ENCODE measurements around the gene ATF2. TPM values are rescaled to one million over a fixed set of nuclear protein-coding genes. Genes with fewer than 3 reads are reported as not detected.

ATF2 gene
- total and polyA plus RNA-seq, 9 of the 15 experiments (the other 6 are each of a cell fraction or from before 2014, with no cell fraction given) = 24.2 to 111 (median 45.9) TPM

DNA sequence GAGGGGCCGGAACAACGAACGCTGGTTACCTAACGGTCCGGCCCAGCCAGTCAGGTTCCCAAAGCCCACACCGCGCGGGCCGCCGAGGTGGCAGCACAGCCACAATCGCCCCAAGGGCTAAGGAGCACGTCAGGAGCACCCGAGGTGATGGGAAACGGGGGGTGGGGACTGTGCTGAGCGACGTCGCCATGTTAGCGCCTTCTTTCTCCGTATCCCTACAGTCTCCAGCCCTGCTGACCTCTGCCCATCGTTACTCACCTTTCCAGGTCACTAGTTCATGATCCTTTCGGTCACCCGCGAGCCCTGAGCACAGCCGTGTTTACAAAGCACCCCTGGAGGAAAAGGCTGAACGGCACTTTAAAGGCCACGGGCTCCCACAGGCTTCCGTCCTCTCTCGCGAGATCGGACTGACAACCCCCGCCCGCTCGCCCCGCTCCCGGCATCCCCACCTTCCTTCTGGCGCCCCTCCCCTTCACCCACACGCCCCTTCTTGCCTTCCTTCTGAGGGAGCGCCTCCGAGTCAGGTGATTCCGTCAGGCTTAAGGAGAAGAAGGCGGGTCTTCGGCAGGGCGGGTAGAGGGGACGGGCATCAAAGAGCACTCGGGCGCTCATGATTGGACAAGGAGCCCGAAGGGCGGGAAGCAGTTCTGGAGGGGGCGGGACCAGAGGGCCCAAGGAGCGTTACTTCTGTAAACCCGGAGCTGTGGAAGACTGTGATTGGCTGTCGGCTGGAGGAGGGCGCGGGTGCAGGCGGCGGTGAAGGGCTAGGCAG, at the start of gene ATF2 (continued):
- TF ChIP-seq PHF8 (IDR thresholded peaks at IDR 0.05; ENCODE audit: borderline replicate concordance, low read length) = peak; percentile 97; the same call in 1 of the 2 replicates
- no peak for TF ChIP-seq ZNF699 (CRISPR knock-in tag; IDR thresholded peaks at IDR 0.05; ENCODE audit: insufficient replicate concordance)
- no peak for TF ChIP-seq GATAD2B (IDR thresholded peaks at IDR 0.05; ENCODE audit: borderline replicate concordance)
- no peak for TF ChIP-seq HDAC8 (tag; IDR thresholded peaks at IDR 0.05)
- TF ChIP-seq, protein P1, sequence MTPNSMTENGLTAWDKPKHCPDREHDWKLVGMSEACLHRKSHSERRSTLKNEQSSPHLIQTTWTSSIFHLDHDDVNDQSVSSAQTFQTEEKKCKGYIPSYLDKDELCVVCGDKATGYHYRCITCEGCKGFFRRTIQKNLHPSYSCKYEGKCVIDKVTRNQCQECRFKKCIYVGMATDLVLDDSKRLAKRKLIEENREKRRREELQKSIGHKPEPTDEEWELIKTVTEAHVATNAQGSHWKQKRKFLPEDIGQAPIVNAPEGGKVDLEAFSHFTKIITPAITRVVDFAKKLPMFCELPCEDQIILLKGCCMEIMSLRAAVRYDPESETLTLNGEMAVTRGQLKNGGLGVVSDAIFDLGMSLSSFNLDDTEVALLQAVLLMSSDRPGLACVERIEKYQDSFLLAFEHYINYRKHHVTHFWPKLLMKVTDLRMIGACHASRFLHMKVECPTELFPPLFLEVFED (CRISPR knock-in tag; conservative IDR thresholded peaks at IDR 0.05) = peak; percentile 75; the same call in 1 of the 2 replicates
- TF ChIP-seq TAF1 (IDR thresholded peaks at IDR 0.05; ENCODE audit: control insufficient read depth, extremely low read depth, insufficient read depth, low read length, severe bottlenecking) = peak; percentile 69
- peak; percentile 91 to 92; a peak in 3 of 4 replicates for TF ChIP-seq SIN3A (IDR thresholded peaks at IDR 0.05; ENCODE audit: borderline replicate concordance in 2 of 2, control insufficient read depth in 1 of 2, low read depth in 2 of 2, low read length in 2 of 2)
- TF ChIP-seq U2AF1 (optimal IDR thresholded peaks at IDR 0.05; ENCODE audit: low read depth, low read length) = no peak
- TF ChIP-seq, protein P2, sequence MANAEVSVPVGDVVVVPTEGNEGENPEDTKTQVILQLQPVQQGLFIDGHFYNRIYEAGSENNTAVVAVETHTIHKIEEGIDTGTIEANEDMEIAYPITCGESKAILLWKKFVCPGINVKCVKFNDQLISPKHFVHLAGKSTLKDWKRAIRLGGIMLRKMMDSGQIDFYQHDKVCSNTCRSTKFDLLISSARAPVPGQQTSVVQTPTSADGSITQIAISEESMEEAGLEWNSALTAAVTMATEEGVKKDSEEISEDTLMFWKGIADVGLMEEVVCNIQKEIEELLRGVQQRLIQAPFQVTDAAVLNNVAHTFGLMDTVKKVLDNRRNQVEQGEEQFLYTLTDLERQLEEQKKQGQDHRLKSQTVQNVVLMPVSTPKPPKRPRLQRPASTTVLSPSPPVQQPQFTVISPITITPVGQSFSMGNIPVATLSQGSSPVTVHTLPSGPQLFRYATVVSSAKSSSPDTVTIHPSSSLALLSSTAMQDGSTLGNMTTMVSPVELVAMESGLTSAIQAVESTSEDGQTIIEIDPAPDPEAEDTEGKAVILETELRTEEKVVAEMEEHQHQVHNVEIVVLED (CRISPR knock-in tag; IDR thresholded peaks at IDR 0.05) = no peak
- peak; percentile 62 to 90; a peak in 2 of 4 replicates for TF ChIP-seq ARNT (IDR thresholded peaks at IDR 0.05)
- TF ChIP-seq MXI1 (IDR thresholded peaks at IDR 0.05; ENCODE audit: low read depth, low read length) = no peak; the same call in 1 of the 2 replicates
- 0 out of 2 replicates have a peak, but pooled peaks have one; percentile 26 for TF ChIP-seq NR2C2 (CRISPR knock-in tag; IDR thresholded peaks at IDR 0.05)
- TF ChIP-seq NR2C2 (tag; IDR thresholded peaks at IDR 0.05) = peak; percentile 89
- no peak for TF ChIP-seq ZNF354B (CRISPR knock-in tag; IDR thresholded peaks at IDR 0.05)
- TF ChIP-seq, protein P3, sequence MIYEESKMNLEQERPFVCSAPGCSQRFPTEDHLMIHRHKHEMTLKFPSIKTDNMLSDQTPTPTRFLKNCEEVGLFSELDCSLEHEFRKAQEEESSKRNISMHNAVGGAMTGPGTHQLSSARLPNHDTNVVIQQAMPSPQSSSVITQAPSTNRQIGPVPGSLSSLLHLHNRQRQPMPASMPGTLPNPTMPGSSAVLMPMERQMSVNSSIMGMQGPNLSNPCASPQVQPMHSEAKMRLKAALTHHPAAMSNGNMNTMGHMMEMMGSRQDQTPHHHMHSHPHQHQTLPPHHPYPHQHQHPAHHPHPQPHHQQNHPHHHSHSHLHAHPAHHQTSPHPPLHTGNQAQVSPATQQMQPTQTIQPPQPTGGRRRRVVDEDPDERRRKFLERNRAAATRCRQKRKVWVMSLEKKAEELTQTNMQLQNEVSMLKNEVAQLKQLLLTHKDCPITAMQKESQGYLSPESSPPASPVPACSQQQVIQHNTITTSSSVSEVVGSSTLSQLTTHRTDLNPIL (CRISPR knock-in tag; IDR thresholded peaks at IDR 0.05) = no peak
- no peak for TF ChIP-seq SIRT6 (IDR thresholded peaks at IDR 0.05; ENCODE audit: low read depth, low read length)
- TF ChIP-seq ESRRA (IDR thresholded peaks at IDR 0.05; ENCODE audit: borderline replicate concordance, low read depth) = no peak; the same call in 1 of the 2 replicates
- TF ChIP-seq ZNF57 (CRISPR knock-in tag; IDR thresholded peaks at IDR 0.05) = no peak
- no peak for TF ChIP-seq ZNF696 (CRISPR knock-in tag; conservative IDR thresholded peaks at IDR 0.05)
- TF ChIP-seq, protein P4, sequence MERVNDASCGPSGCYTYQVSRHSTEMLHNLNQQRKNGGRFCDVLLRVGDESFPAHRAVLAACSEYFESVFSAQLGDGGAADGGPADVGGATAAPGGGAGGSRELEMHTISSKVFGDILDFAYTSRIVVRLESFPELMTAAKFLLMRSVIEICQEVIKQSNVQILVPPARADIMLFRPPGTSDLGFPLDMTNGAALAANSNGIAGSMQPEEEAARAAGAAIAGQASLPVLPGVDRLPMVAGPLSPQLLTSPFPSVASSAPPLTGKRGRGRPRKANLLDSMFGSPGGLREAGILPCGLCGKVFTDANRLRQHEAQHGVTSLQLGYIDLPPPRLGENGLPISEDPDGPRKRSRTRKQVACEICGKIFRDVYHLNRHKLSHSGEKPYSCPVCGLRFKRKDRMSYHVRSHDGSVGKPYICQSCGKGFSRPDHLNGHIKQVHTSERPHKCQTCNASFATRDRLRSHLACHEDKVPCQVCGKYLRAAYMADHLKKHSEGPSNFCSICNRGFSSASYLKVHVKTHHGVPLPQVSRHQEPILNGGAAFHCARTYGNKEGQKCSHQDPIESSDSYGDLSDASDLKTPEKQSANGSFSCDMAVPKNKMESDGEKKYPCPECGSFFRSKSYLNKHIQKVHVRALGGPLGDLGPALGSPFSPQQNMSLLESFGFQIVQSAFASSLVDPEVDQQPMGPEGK (CRISPR knock-in tag; IDR thresholded peaks at IDR 0.05; ENCODE audit: borderline replicate concordance) = 0 out of 2 replicates have a peak, but pooled peaks have one; percentile 37
